HuH-7.5 (cell line): ENCODE data around the gene OCLN.
"Not testable (repeated sequence)": the region's sequence is repeated elsewhere in the genome, so short reads cannot be mapped to it uniquely, and the experiment has no call there.

Experiments used
- DNase-seq: peaks from one replicate; pipeline ENCODE4 v3.0.0; 2011; ENCODE audit warnings: low spot score

Gene OCLN

GRCh38 chr5:69492391-69492922 lies at the start of gene OCLN:
OCLN (plus strand) TSS chr5:69492790; CDS start chr5:69504245, 11,455 bp downstream.
- DNase-seq, result peak; percentile 84

- DNase-seq, result no peak
Measured at GRCh38 chr5:69444127-69444754, 48.3 kb upstream of the OCLN start.

- no peak for DNase-seq
Measured at GRCh38 chr5:69449511-69449910, 43.1 kb upstream of the OCLN start.

- no peak for DNase-seq
Measured at GRCh38 chr5:69450116-69450515, 42.5 kb upstream of the OCLN start.

- not testable (repeated sequence) for DNase-seq
Measured at GRCh38 chr5:69450527-69450926, 42.1 kb upstream of the OCLN start.

- peak; percentile 32 for DNase-seq
Measured at GRCh38 chr5:69451941-69452647, 40.5 kb upstream of the OCLN start.

GRCh38 chr5:69453487-69453886 lies 39.1 kb upstream of the OCLN start:
- not testable (repeated sequence) for DNase-seq

- no peak for DNase-seq
Measured at GRCh38 chr5:69454460-69455249, 37.9 kb upstream of the OCLN start.

GRCh38 chr5:69455428-69455988 lies 37.1 kb upstream of the OCLN start:
- DNase-seq, result not testable (repeated sequence)

- no peak for DNase-seq
Measured at GRCh38 chr5:69462170-69462569, 30.4 kb upstream of the OCLN start.

GRCh38 chr5:69466375-69466774 lies 26.2 kb upstream of the OCLN start:
- DNase-seq, result not testable (repeated sequence)

GRCh38 chr5:69467442-69468225 lies 25.0 kb upstream of the OCLN start:
- no peak for DNase-seq

GRCh38 chr5:69468631-69469030 lies 24.0 kb upstream of the OCLN start:
- DNase-seq, result no peak

- not testable (repeated sequence) for DNase-seq
Measured at GRCh38 chr5:69471516-69471915, 21.1 kb upstream of the OCLN start.

GRCh38 chr5:69472535-69473143 lies 20.0 kb upstream of the OCLN start:
- DNase-seq, result not testable (repeated sequence)

GRCh38 chr5:69477170-69477569 lies 15.4 kb upstream of the OCLN start:
- DNase-seq, result no peak

- DNase-seq, result not testable (repeated sequence)
Measured at GRCh38 chr5:69478296-69478695, 14.3 kb upstream of the OCLN start.

- DNase-seq, result no peak
Measured at GRCh38 chr5:69484891-69485290, 7.7 kb upstream of the OCLN start.

GRCh38 chr5:69485471-69485870 lies 7.1 kb upstream of the OCLN start:
- no peak for DNase-seq

- no peak for DNase-seq
Measured at GRCh38 chr5:69489246-69489645, 3.3 kb upstream of the OCLN start.

GRCh38 chr5:69491027-69491426 lies 1.6 kb upstream of the OCLN start:
- no peak for DNase-seq
